GM18519 (cell line): ENCODE data around the gene KMT2E.

Experiments used
- ATAC-seq: cut with Tn5 transposase; IDR thresholded peaks from one replicate; pipeline ENCODE4 v1.9.1; 2021; ENCODE audit warnings: mild to moderate bottlenecking, moderate library complexity; ENCODE audit not compliant: unreplicated experiment, low FRiP score

KMT2E gene

GRCh38 chr7:105156731-105157130 lies 142.7 kb downstream of the KMT2E start:
- no peak for ATAC-seq

GRCh38 chr7:105157278-105157677 lies 143.3 kb downstream of the KMT2E start:
- no peak for ATAC-seq

- ATAC-seq = no peak
These were observed 147.4 kb downstream of the KMT2E start for GRCh38 chr7:105161366-105161765.
